GM23338 (cell line): Measurements from ENCODE around the gene LCOR. TPM values are rescaled to one million over a fixed set of nuclear protein-coding genes. Genes with fewer than 3 reads are reported as not detected.

Source experiments
- ATAC-seq: fragments of 200-7000 bp; cut with Tn5 transposase; 3 replicates; pipeline ENCODE4 v1.9.1; 2020
- DNase-seq: peaks from one replicate; pipeline ENCODE4 v3.0.0-alpha.2; 2015; ENCODE audit warnings: low spot score
- H2AFZ ChIP-seq: fragments of 200-600 bp; sonication (generic); 2 replicates; pipeline ENCODE4 v1.8.0; 2016; ENCODE audit warnings: antibody characterized with exemption, mild to moderate bottlenecking, moderate library complexity
- H3F3A ChIP-seq: fragments of 200-600 bp; sonication (generic); replicated peaks from 2 replicates; pipeline ENCODE4 v1.8.0; 2017; ENCODE audit warnings: antibody characterized with exemption, mixed run types, low read depth
- H3K27ac ChIP-seq: fragments of 200-600 bp; sonication (generic); 2 replicates; pipeline ENCODE4 v1.6.1; 2016; ENCODE audit warnings: low read depth
- H3K27me3 ChIP-seq: fragments of 200-600 bp; sonication (generic); 2 replicates; pipeline ENCODE4 v1.8.0; 2016; ENCODE audit warnings: mild to moderate bottlenecking, mixed run types, moderate library complexity; ENCODE audit not compliant: insufficient read depth
- H3K36me3 ChIP-seq: fragments of 200-600 bp; sonication (generic); 2 replicates; pipeline ENCODE4 v1.8.0; 2016; ENCODE audit warnings: mild to moderate bottlenecking; ENCODE audit not compliant: insufficient read depth
- H3K4me1 ChIP-seq: fragments of 200-600 bp; sonication (generic); 2 replicates; pipeline ENCODE4 v1.8.0; 2016; ENCODE audit warnings: mild to moderate bottlenecking, moderate library complexity; ENCODE audit not compliant: insufficient read depth
- H3K4me2 ChIP-seq: fragments of 200-600 bp; sonication (generic); 2 replicates; pipeline ENCODE4 v1.7.1; 2017; ENCODE audit warnings: mixed run types
- H3K4me3 ChIP-seq: fragments of 200-600 bp; sonication (generic); 2 replicates; pipeline ENCODE4 v1.6.1; 2016; ENCODE audit warnings: mixed run types
- H3K79me2 ChIP-seq: fragments of 200-600 bp; sonication (generic); replicated peaks from 2 replicates; pipeline ENCODE4 v1.8.0; 2017; ENCODE audit warnings: mild to moderate bottlenecking; ENCODE audit not compliant: insufficient read depth
- H3K9me2 ChIP-seq: fragments of 200-600 bp; sonication (generic); 2 replicates; pipeline ENCODE4 v1.8.0; 2017; ENCODE audit not compliant: insufficient read depth
- H4K20me1 ChIP-seq: fragments of 200-600 bp; sonication (generic); replicated peaks from 2 replicates; pipeline ENCODE4 v1.8.0; 2017; ENCODE audit warnings: mild to moderate bottlenecking; ENCODE audit not compliant: insufficient read depth
- H3K27ac Mint-ChIP-seq: 2 replicates; pipeline ENCODE4 v1.8.0; 2020; ENCODE audit warnings: inconsistent platforms, mild to moderate bottlenecking, moderate library complexity, mixed read lengths
- H3K27me3 Mint-ChIP-seq: 3 replicates; pipeline ENCODE4 v1.8.0; 2022; ENCODE audit warnings: low read depth, mild to moderate bottlenecking, moderate library complexity, mixed read lengths, inconsistent platforms; ENCODE audit not compliant: insufficient read depth, poor library complexity
- H3K36me3 Mint-ChIP-seq: 3 replicates; pipeline ENCODE4 v1.8.0; 2021; ENCODE audit warnings: low read depth, mild to moderate bottlenecking, inconsistent platforms, moderate library complexity, mixed read lengths
- H3K4me1 Mint-ChIP-seq: 3 replicates; pipeline ENCODE4 v1.8.0; 2020; ENCODE audit warnings: mild to moderate bottlenecking, inconsistent platforms, mixed read lengths
- H3K4me3 Mint-ChIP-seq: 3 replicates; pipeline ENCODE4 v1.8.0; 2021; ENCODE audit warnings: moderate library complexity, mild to moderate bottlenecking, inconsistent platforms, mixed read lengths
- H3K9me3 Mint-ChIP-seq: 3 replicates; pipeline ENCODE4 v1.8.0; 2020; ENCODE audit warnings: moderate library complexity, mild to moderate bottlenecking, inconsistent platforms, mixed read lengths
- CREB1 ChIP-seq: fragments of 250-450 bp; sonication (Bioruptor Pico); IDR thresholded peaks from 2 replicates; pipeline ENCODE4 v1.5.0; 2020; ENCODE audit warnings: low read depth, mild to moderate bottlenecking, moderate library complexity
- CTCF ChIP-seq, 2 experiments: fragments of 200-600 bp in 1 of 2; sonication (generic) in 1 of 2; conservative IDR thresholded peaks; 2 replicates each; pipeline versions ENCODE4 v1.5.1 to v1.6.1; 2016 to 2017; ENCODE audit warnings: antibody characterized with exemption in 2 of 2, low read depth in 2 of 2, mild to moderate bottlenecking in 2 of 2, moderate library complexity in 1 of 2
- ETS1 ChIP-seq: IDR thresholded peaks from 2 replicates; pipeline ENCODE4 v1.6.1; 2016; ENCODE audit warnings: antibody characterized with exemption
- EZH2 ChIP-seq: fragments of 200-600 bp; sonication (generic); IDR thresholded peaks from one replicate; pipeline ENCODE4 v1.8.0; 2017; ENCODE audit warnings: antibody characterized with exemption, mild to moderate bottlenecking, low read depth; ENCODE audit not compliant: unreplicated experiment
- EZH2phosphoT487 ChIP-seq: fragments of 200-600 bp; sonication (generic); IDR thresholded peaks from one replicate; pipeline ENCODE4 v1.8.1; 2018; ENCODE audit warnings: antibody characterized with exemption; ENCODE audit not compliant: unreplicated experiment
- JUNB ChIP-seq: IDR thresholded peaks from one replicate; pipeline ENCODE4 v1.6.1; 2016; ENCODE audit warnings: antibody characterized with exemption; ENCODE audit not compliant: unreplicated experiment
- NANOG ChIP-seq: IDR thresholded peaks from 2 replicates; pipeline ENCODE4 v1.6.1; 2016; ENCODE audit warnings: antibody characterized with exemption, borderline replicate concordance
- POLR2AphosphoS5 ChIP-seq: IDR thresholded peaks from 2 replicates; pipeline ENCODE4 v1.6.1; 2016; ENCODE audit warnings: antibody characterized with exemption, low read depth
- REST ChIP-seq: IDR thresholded peaks from one replicate; pipeline ENCODE4 v1.6.1; 2018; ENCODE audit warnings: antibody characterized with exemption; ENCODE audit not compliant: unreplicated experiment
- STAT1 ChIP-seq: IDR thresholded peaks from one replicate; pipeline ENCODE4 v1.6.1; 2016; ENCODE audit warnings: antibody characterized with exemption; ENCODE audit not compliant: unreplicated experiment
- ZNF114 ChIP-seq: fragments of 250-450 bp; sonication (Bioruptor Pico); IDR thresholded peaks from 2 replicates; pipeline ENCODE4 v1.5.0; 2020; ENCODE audit warnings: mild to moderate bottlenecking, moderate library complexity
- ZNF331 ChIP-seq: fragments of 250-450 bp; sonication (Bioruptor Pico); IDR thresholded peaks from 2 replicates; pipeline ENCODE4 v1.5.0; 2020; ENCODE audit warnings: low read depth, mild to moderate bottlenecking, moderate library complexity
- ZNF462 ChIP-seq: fragments of 250-450 bp; sonication (Bioruptor Pico); IDR thresholded peaks from 2 replicates; pipeline ENCODE4 v1.5.0; 2020; ENCODE audit warnings: mild to moderate bottlenecking, moderate library complexity
- polyA plus RNA-seq: library from polyadenylated mRNA; unstranded; fragments of >200 nt; fragmentation: Nextera tagmentation; extraction: Ambion mirVana; gene quantifications from 2 replicates; pipeline ENCODE4 v1.2.1, GENCODE V29; 2016
- total RNA-seq: library from RNA; depleted of rRNA; stranded (reverse); fragments of >200 nt; shearing (Covaris generic); gene quantifications from 2 replicates; pipeline ENCODE4 v1.2.3, GENCODE V29; 2014

LCOR gene
- total and polyA plus RNA-seq, 2 experiments from 2014 or later = 6.9 to 14.9 TPM

- H2AFZ ChIP-seq = 0 out of 2 replicates have a peak overlapping the region, but pooled peaks have one; percentile 39
- no peaks in the 10 kb centered on the region for H3K9me2 ChIP-seq
- H3K36me3 Mint-ChIP-seq = no peaks in the 10 kb centered on the region
- peaks cover 19% of the 10 kb centered on the region for H3K27me3 Mint-ChIP-seq
- H3K36me3 ChIP-seq = no peaks in the 10 kb centered on the region
- peaks cover 21% of the 10 kb centered on the region for H3K4me1 Mint-ChIP-seq
- no peak overlapping the region for H3K27ac ChIP-seq
- H3F3A ChIP-seq = no peaks in the 10 kb centered on the region
- no peak overlapping the region for H3K4me3 ChIP-seq
- DNase-seq (no peak), ATAC-seq (no peak)
- no peak for TF ChIP-seq STAT1
- no peak for TF ChIP-seq POLR2AphosphoS5
- TF ChIP-seq JUNB = no peak
- no peak for TF ChIP-seq REST
- no peak for TF ChIP-seq ZNF331 (CRISPR knock-in tag)
- no peak for TF ChIP-seq EZH2
- no peak for TF ChIP-seq ZNF462
- no peak for TF ChIP-seq ZNF114 (CRISPR knock-in tag)
- TF ChIP-seq ETS1 = no peak
- TF ChIP-seq CTCF (conservative IDR thresholded peaks at IDR 0.05; ENCODE audit: low read depth in 2 of 2) = no peak
- TF ChIP-seq CREB1 (CRISPR knock-in tag) = no peak
- no peak for TF ChIP-seq EZH2phosphoT487
- TF ChIP-seq NANOG = no peak
- H3K4me3 Mint-ChIP-seq = no peak overlapping the region
- no peaks in the 10 kb centered on the region for H3K79me2 ChIP-seq
- H4K20me1 ChIP-seq = no peaks in the 10 kb centered on the region
- H3K9me3 Mint-ChIP-seq = no peaks in the 10 kb centered on the region
- H3K4me2 ChIP-seq = no peak overlapping the region
- H3K4me1 ChIP-seq = no peaks in the 10 kb centered on the region
- no peak overlapping the region for H3K27ac Mint-ChIP-seq
- no peaks in the 10 kb centered on the region for H3K27me3 ChIP-seq
These were observed 191.5 kb downstream of the LCOR start for GRCh38 chr10:97023401-97024167.
